ENCODE measurements around the gene C11orf54. TPM values are rescaled to one million over a fixed set of nuclear protein-coding genes. Genes with fewer than 3 reads are reported as not detected.

Gene C11orf54
- total and polyA plus RNA-seq, 2 donors (not counting 1 experiment from before 2014, with no cell fraction given) = 22.1 to 29.0 TPM

DNA sequence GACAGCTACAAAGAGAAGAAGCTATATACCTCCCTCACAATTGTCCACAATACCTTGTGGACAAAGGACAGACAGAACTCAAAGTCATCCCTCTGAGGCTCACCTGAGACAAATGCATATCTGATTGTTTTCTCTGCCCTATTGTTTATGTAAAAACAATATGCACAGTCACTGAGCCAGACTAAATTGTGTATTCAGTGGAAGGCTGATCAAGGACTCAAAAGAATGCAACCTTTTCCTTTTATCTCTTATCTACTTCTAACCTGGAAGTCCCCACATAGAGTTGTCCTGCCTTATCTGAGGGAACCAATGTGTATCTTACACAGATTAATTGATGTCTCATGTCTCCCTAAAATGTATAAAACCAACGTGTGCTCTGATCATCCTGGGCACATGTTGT lies 28.7 kb downstream of the C11orf54 start:
- H3K9ac ChIP-seq (ENCODE audit: insufficient read depth, low read length) = no peak overlapping the region

DNA sequence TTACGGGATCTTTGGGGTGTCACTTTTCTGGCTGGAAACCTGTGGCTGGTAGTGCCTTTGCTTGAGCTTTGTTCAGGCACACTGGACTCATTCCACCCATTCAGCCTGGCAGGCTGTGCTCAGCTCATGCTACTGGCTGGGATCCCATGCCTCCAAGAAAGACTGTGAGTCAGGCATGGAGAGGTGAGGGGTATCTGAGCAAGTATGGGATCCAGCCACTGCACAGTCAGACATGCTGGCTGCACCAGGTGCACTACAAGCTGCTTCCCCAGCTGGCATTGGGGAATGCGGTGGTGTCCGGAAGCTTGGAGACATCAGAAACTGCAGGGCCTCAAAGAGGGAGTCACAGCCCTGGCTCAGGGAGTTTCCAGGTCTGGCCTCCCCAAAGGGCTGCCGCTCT lies 30.7 kb downstream of the C11orf54 start:
- peak in 1 of 2 donors; percentile 5 for DNase-seq (ENCODE audit: low read depth in 2 of 2)
- no peak overlapping the region for H2AFZ ChIP-seq (ENCODE audit: low read length)
- H3K36me3 ChIP-seq (ENCODE audit: control insufficient read depth, insufficient read depth, low read length) = no peaks in the 10 kb centered on the region
- TF ChIP-seq EZH2 (IDR thresholded peaks at IDR 0.05; ENCODE audit: low read length, missing control alignments) = no peak
- TF ChIP-seq, protein P1, sequence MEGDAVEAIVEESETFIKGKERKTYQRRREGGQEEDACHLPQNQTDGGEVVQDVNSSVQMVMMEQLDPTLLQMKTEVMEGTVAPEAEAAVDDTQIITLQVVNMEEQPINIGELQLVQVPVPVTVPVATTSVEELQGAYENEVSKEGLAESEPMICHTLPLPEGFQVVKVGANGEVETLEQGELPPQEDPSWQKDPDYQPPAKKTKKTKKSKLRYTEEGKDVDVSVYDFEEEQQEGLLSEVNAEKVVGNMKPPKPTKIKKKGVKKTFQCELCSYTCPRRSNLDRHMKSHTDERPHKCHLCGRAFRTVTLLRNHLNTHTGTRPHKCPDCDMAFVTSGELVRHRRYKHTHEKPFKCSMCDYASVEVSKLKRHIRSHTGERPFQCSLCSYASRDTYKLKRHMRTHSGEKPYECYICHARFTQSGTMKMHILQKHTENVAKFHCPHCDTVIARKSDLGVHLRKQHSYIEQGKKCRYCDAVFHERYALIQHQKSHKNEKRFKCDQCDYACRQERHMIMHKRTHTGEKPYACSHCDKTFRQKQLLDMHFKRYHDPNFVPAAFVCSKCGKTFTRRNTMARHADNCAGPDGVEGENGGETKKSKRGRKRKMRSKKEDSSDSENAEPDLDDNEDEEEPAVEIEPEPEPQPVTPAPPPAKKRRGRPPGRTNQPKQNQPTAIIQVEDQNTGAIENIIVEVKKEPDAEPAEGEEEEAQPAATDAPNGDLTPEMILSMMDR (conservative IDR thresholded peaks at IDR 0.05 in 1 of 2, IDR thresholded peaks at IDR 0.05 in 1 of 2; ENCODE audit: low read depth in 1 of 2, low read length in 2 of 2) = no peak
- no peak overlapping the region for H3K4me3 ChIP-seq (replicated peaks in 1 of 4; ENCODE audit: control extremely low read depth in 1 of 4, insufficient read depth in 1 of 4, low read depth in 3 of 4, low read length in 4 of 4)
- H3K9ac ChIP-seq (ENCODE audit: insufficient read depth, low read length) = no peak overlapping the region
- H3K79me2 ChIP-seq (ENCODE audit: control insufficient read depth, insufficient read depth, low read length) = no peaks in the 10 kb centered on the region
- no peaks in the 10 kb centered on the region for H3K4me1 ChIP-seq (ENCODE audit: control insufficient read depth, extremely low read depth, insufficient read depth, low read length)
- H3K27ac ChIP-seq (ENCODE audit: insufficient read depth, low read length) = no peak overlapping the region
- no peaks in the 10 kb centered on the region for H4K20me1 ChIP-seq (ENCODE audit: control insufficient read depth, extremely low read depth, insufficient read depth, low read length)
- no peaks in the 10 kb centered on the region for H3K9me3 ChIP-seq (ENCODE audit: control insufficient read depth, insufficient read depth, low read depth, low read length)
- no peaks in the 10 kb centered on the region for H3K27me3 ChIP-seq (ENCODE audit: control insufficient read depth, insufficient read depth, low read length)
- H3K4me2 ChIP-seq (ENCODE audit: extremely low read depth, insufficient read depth, low read length) = no peak overlapping the region

More for the DNA sequence above, 28.7 kb downstream of the C11orf54 start:
- DNase-seq (ENCODE audit: low read depth in 2 of 2) = no peak
- H3K4me3 ChIP-seq (replicated peaks in 1 of 4; ENCODE audit: control extremely low read depth in 1 of 4, insufficient read depth in 1 of 4, low read depth in 3 of 4, low read length in 4 of 4) = no peak overlapping the region
- H3K4me1 ChIP-seq (ENCODE audit: control insufficient read depth, extremely low read depth, insufficient read depth, low read length) = no peaks in the 10 kb centered on the region
- H3K9me3 ChIP-seq (ENCODE audit: control insufficient read depth, insufficient read depth, low read depth, low read length) = no peaks in the 10 kb centered on the region
- no peak overlapping the region for H3K4me2 ChIP-seq (ENCODE audit: extremely low read depth, insufficient read depth, low read length)
- no peak for TF ChIP-seq EZH2 (IDR thresholded peaks at IDR 0.05; ENCODE audit: low read length, missing control alignments)
- TF ChIP-seq, protein P1 (conservative IDR thresholded peaks at IDR 0.05 in 1 of 2, IDR thresholded peaks at IDR 0.05 in 1 of 2; ENCODE audit: low read depth in 1 of 2, low read length in 2 of 2) = no peak
- H3K27ac ChIP-seq (ENCODE audit: insufficient read depth, low read length) = no peak overlapping the region
- H3K36me3 ChIP-seq (ENCODE audit: control insufficient read depth, insufficient read depth, low read length) = no peaks in the 10 kb centered on the region
- no peaks in the 10 kb centered on the region for H3K27me3 ChIP-seq (ENCODE audit: control insufficient read depth, insufficient read depth, low read length)
- no peaks in the 10 kb centered on the region for H4K20me1 ChIP-seq (ENCODE audit: control insufficient read depth, extremely low read depth, insufficient read depth, low read length)
- no peak overlapping the region for H2AFZ ChIP-seq (ENCODE audit: low read length)
- no peaks in the 10 kb centered on the region for H3K79me2 ChIP-seq (ENCODE audit: control insufficient read depth, insufficient read depth, low read length)

DNA sequence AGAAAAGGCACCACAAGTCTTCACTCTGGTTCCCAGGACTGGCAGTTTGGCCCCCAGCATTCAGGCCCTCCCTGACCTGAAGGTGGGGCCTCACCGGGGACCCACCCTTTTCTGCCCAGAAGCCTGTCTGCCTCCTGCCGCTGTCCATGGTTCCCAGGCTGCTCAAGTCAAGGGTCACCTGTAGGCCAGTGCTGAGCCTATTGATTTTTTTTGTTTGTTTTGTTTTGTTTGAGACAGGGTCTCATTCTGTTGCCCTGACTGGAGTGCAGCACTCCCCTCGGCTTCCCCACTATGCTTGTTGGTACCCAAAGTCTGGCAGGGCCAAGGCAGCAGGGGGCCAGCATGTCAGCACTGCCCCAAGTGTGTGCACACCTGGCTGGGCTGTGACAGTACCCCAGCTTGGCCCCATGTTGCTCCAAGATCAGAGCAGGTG lies 31.6 kb downstream of the C11orf54 start:
- Histone ChIP-seq H3K27ac (ENCODE audit: insufficient read depth, low read length) (no peak overlapping the region), H3K4me3 (replicated peaks in 1 of 4; ENCODE audit: control extremely low read depth in 1 of 4, insufficient read depth in 1 of 4, low read depth in 3 of 4, low read length in 4 of 4) (no peak overlapping the region), H2AFZ (ENCODE audit: low read length) (no peak overlapping the region), H3K9ac (ENCODE audit: insufficient read depth, low read length) (no peak overlapping the region), H4K20me1 (ENCODE audit: control insufficient read depth, extremely low read depth, insufficient read depth, low read length) (no peaks in the 10 kb centered on the region), H3K27me3 (ENCODE audit: control insufficient read depth, insufficient read depth, low read length) (no peaks in the 10 kb centered on the region), H3K4me2 (ENCODE audit: extremely low read depth, insufficient read depth, low read length) (no peak overlapping the region), H3K36me3 (ENCODE audit: control insufficient read depth, insufficient read depth, low read length) (no peaks in the 10 kb centered on the region), H3K79me2 (ENCODE audit: control insufficient read depth, insufficient read depth, low read length) (no peaks in the 10 kb centered on the region), H3K9me3 (ENCODE audit: control insufficient read depth, insufficient read depth, low read depth, low read length) (no peaks in the 10 kb centered on the region), H3K4me1 (ENCODE audit: control insufficient read depth, extremely low read depth, insufficient read depth, low read length) (no peaks in the 10 kb centered on the region)
- no peak for TF ChIP-seq EZH2 (IDR thresholded peaks at IDR 0.05; ENCODE audit: low read length, missing control alignments)
- TF ChIP-seq, protein P1 (conservative IDR thresholded peaks at IDR 0.05 in 1 of 2, IDR thresholded peaks at IDR 0.05 in 1 of 2; ENCODE audit: low read depth in 1 of 2, low read length in 2 of 2) = no peak
- no peak for DNase-seq (ENCODE audit: low read depth in 2 of 2)
